ENCODE measurements around the gene MT1X.
"Not testable (repeated sequence)": the region's sequence is repeated elsewhere in the genome, so short reads cannot be mapped to it uniquely, and the experiment has no call there.

Gene MT1X

GRCh38 chr16:56653218-56653617, 29.1 kb upstream of the MT1X start:
- no peak for DNase-seq (ENCODE audit: low read depth in 3 of 3)

DNA sequence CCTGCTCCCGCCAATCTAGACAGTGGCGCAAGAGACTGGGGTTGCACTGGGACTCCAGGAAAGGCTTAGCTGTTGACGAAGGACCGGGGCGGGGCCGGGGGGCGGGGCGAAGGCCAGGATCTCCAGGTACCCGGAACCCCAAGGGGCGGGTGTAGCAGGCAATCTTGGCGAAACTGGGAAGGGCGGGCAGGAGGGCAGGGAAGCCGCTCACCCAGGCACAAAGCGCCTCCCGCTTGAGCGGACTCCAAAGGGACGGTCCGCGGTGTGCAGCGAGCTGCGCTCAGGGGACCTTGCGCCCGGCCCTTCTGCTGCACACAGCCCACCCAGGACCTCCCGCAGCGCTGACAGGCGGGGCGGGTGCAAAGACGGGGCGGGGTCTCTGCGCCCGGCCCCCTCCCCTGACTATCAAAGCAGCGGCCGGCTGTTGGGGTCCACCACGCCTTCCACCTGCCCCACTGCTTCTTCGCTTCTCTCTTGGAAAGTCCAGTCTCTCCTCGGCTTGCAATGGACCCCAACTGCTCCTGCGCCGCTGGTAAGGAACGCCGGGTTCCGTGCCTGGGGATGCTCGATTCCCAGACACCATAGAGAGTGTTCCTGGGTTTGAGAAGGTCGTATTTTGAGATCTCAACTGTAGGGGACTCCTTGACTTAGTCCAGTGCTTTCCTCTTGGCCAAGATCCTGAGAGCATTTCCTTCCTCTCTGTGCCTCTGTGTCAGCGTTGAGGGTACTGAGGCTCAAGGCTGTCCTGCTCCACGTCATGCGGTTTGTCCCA, 24.5 kb upstream of the MT1X start, which contains the start of gene MT1F:
MT1F (plus strand) TSS at position 405 of the 772 bp plus-strand sequence; CDS start at position 505, 100 bp downstream.
- DNase-seq (ENCODE audit: low read depth in 3 of 3), result peak; percentile 49 to 63 (median 61)

- DNase-seq (ENCODE audit: low read depth in 3 of 3), result no peak
These were observed 23.9 kb upstream of the MT1X start for GRCh38 chr16:56658327-56658875.

GRCh38 chr16:56662357-56663354, 19.6 kb upstream of the MT1X start:
- DNase-seq (ENCODE audit: low read depth in 3 of 3), result no peak

DNA sequence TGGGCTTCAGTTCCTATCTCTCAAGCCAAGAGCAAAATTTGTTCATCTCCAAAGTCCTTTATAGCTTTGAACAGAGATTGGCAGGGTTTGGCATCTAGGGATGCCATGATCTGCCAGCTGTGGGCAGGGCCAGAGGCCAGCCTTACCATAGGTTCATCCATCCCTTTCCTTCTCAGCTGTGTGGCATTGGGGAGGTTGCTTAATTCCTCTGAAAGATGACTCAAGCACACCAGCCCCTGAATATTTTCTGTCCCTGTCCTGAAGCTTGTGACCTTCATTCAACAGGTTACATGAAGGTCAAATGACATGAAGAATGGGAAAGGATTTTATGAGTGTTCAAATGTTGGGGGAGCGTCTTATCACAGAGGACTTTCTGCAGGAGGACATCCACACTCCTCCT, 17.8 kb upstream of the MT1X start:
- no peak for DNase-seq (ENCODE audit: low read depth in 3 of 3)

DNA sequence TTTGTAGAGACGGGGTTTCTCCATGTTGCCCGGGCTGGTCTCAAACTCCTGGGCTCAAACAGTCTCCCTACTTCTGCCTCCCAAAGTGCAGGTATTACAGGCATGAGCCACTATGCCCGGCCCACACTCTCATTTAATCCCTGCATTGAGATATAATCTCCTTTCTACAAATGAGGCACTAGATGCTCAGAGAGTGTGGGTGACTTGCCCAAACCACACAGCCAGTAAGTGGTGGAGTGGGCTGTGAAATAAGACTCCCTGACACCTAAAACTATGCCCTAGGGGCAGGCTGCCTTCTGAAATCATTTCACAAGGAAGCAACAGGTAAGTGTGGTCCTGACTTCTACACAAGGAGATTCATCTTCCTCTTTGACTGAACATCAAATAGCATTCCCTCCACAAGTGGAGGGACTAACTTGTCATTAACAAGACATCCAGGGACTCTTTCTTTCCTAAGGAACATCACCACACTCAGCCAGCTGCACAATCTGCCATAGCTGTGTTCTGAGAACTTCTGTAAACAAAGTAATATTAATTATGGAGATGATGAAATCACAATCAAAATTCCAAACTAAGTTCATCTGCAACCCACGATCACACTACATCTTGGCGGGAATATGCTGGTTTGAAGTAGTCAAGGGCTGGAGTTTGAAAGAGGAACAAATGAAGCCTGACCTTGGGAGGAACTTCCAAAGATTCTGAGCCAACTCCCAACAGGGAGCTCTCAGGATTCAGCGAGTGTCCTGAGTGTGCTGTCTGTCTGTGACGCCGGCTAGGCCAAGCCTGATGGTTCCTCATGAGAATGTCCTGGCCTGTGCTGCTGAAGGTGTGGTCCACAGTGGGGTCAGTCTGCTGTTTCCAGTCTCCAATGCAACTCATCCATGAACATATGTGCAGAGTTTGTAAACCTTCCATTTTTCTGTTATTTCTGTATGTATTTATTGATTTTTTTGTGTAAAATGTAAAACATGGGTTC, 16.7 kb upstream of the MT1X start:
- DNase-seq (ENCODE audit: low read depth in 3 of 3), result not testable (repeated sequence)

DNA sequence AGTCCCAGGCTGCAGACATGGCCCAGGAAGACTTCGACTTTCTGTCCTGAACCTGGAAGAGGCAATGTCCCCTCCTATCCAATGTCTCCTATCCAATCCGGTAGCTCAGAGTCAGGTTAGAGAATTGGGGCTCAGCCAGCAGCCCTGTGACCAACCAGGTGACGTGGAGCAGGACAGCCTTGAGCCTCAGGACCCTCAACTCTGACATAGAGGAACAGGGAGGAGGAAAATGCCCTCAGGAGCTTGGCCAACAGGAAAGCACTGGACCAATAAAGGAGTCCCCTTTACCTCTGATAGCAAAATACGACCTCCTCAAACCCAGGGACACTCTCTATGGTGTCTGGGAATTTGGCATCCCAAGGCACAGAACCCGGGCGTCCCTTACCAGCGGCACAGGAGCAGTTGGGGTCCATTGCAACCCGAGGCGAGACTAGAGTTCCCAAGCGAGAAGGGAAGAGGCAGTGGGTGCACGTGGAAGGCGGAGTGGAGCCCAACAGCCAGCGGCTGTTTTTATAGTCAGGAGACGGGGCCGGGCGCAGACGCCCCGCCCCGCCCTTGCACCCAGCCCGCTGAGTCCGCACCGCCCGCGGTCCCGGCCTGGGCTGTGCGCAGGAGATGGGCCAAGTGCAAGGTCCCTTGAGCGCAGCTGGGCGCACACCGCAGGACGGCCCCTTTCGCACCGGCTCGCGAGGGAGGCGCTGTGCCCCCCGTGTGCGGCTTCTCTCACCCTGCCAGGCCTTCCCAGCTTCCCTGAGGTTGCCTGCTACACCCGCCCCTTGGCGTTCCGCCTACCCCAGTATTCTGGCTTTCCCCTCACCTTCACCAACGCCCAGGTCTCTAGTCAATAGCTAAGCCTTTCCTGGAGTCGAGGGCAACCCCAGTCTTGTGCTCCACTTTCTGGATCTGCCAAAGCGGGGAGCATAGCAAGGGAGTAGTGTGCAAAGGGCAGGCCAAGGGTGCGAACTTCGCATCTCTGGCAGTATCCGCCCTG, 14.4 kb upstream of the MT1X start, which contains the start of gene MT1G:
MT1G (minus strand) TSS at position 485 of the 991 bp plus-strand sequence; CDS start at position 413, 72 bp downstream.
- DNase-seq (ENCODE audit: low read depth in 3 of 3), result no peak

GRCh38 chr16:56669005-56669839, 13.0 kb upstream of the MT1X start, which contains the start of gene MT1H:
Gene MT1H (plus strand): TSS chr16:56669814. CDS start chr16:56669885, 71 bp downstream.
- no peak for DNase-seq (ENCODE audit: low read depth in 3 of 3)

GRCh38 chr16:56669840-56670619, 12.2 kb upstream of the MT1X start:
- no peak for DNase-seq (ENCODE audit: low read depth in 3 of 3)

- no peak for DNase-seq (ENCODE audit: low read depth in 3 of 3)
These were observed 11.7 kb upstream of the MT1X start for GRCh38 chr16:56670620-56670934.

- DNase-seq (ENCODE audit: low read depth in 3 of 3), result not testable (repeated sequence)
These were observed 10.6 kb upstream of the MT1X start for GRCh38 chr16:56671691-56672090.

GRCh38 chr16:56672171-56672570, 10.1 kb upstream of the MT1X start:
- DNase-seq (ENCODE audit: low read depth in 3 of 3), result not testable (repeated sequence)

GRCh38 chr16:56672761-56673536, 9.3 kb upstream of the MT1X start:
- no peak for DNase-seq (ENCODE audit: low read depth in 3 of 3)

DNA sequence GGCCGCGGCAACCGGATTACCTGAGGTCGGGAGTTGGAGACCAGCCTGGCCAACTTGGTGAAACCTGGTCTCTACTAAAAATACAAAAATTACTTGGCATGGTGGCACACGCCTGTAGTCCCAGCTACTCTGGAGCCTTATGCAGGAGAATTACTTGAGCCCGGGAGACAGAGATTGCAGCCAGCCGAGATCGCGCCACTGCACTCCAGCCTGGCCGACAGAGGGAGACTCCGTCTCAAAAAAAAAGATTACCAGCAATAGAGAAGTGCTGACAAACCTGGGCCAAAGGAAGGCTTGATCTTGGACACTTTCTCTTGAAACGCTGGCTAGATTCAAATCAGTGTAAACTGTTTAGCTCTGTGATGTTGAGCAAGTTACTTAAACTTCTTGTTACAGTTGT, 8.3 kb upstream of the MT1X start:
- DNase-seq (ENCODE audit: low read depth in 3 of 3), result no peak

GRCh38 chr16:56674570-56674969, 7.7 kb upstream of the MT1X start:
- DNase-seq (ENCODE audit: low read depth in 3 of 3), result not testable (repeated sequence)

DNA sequence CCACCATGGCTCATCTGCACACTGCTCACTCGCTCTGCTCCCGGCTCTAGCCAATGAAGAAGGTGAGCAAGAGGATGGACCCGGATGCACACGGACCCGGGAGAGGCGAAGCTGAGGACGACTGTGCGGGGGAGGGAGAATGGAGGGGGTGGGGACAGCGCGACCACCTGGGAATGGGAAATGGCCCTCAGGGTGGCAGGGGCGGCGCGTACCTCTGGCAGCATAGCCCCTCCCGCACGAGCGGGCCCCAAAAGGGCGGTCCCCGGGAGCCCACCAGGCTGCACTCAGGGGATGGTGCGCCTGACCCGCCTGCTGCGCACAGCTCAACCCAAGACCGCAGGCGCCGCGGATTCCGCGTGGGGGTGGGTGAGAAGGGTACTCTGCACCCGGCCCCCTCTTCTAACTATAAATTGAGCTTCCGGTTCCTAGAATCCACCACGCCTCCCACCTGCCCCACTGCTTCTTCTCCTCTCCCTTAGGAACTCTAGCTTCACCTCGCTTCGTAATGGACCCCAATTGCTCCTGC, 6.5 kb upstream of the MT1X start:
- DNase-seq (ENCODE audit: low read depth in 3 of 3), result peak in 2 of 3 experiments; percentile 16 to 21

DNA sequence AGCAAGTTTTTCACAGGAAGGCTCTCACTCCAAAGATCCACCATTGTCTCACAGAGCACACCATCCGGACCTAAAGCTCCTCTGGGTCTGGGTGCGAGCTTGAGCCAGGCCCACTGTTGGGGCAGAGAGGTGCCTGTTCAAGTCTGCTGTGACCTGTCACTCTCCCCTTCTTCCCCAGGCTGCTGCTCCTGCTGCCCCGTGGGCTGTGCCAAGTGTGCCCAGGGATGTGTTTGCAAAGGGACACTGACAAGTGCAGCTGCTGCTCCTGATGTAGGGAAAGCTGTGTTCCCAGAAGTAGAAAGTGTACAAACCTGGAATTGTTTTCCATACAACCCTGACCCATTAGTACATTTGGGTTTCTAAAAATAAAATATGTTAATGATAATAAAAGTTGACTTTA, 4.8 kb upstream of the MT1X start:
- no peak for DNase-seq (ENCODE audit: low read depth in 3 of 3)
